HL-60 (cell line): ENCODE results near the gene FOXP2.

ENCODE experiments used
- DNase-seq, 2 experiments: peaks; one replicate each; pipeline ENCODE4 v3.0.0-alpha.2; 2010 to 2020; ENCODE audit warnings: low read depth in 1 of 2, low spot score in 1 of 2
- H3K27ac ChIP-seq: fragments of 250-450 bp; sonication (Bioruptor Pico); replicated peaks from 2 replicates; pipeline ENCODE4 v1.5.1; 2020; ENCODE audit warnings: mild to moderate bottlenecking, moderate library complexity
- H3K27me3 ChIP-seq: fragments of 250-450 bp; sonication (Bioruptor Pico); 2 replicates; pipeline ENCODE4 v1.5.1; 2021; ENCODE audit warnings: mild to moderate bottlenecking, moderate library complexity; ENCODE audit not compliant: insufficient read depth, poor library complexity, severe bottlenecking
- H3K4me3 ChIP-seq: replicated peaks from 2 replicates; pipeline ENCODE4 v1.5.1; 2011; ENCODE audit warnings: mild to moderate bottlenecking, control low read depth, low read length; ENCODE audit not compliant: insufficient read depth
- GABPA ChIP-seq: IDR thresholded peaks from 2 replicates; pipeline ENCODE4 v1.6.1; 2012; ENCODE audit warnings: low read depth
- POLR2AphosphoS5 ChIP-seq: IDR thresholded peaks from 2 replicates; pipeline ENCODE4 v1.6.1; 2012; ENCODE audit warnings: low read depth
- SPI1 ChIP-seq: IDR thresholded peaks from 2 replicates; pipeline ENCODE4 v1.6.1; 2012; ENCODE audit warnings: low read depth, mild to moderate bottlenecking, borderline replicate concordance
- TF ChIP-seq, protein P1 (sequence below): IDR thresholded peaks from one replicate; pipeline ENCODE4 v1.5.1; 2011; ENCODE audit warnings: low read length, control low read depth, inconsistent platforms; ENCODE audit not compliant: insufficient read depth
- TF ChIP-seq, protein P2 (sequence below): IDR thresholded peaks from 2 replicates; pipeline ENCODE4 v1.6.1; 2012; ENCODE audit warnings: low read depth; ENCODE audit not compliant: insufficient replicate concordance

FOXP2 gene

GRCh38 chr7:114659409-114660125 is 245.0 kb downstream of the FOXP2 start:
- H3K27ac ChIP-seq, result no peak overlapping the region
- no peak for DNase-seq
- H3K27me3 ChIP-seq, result no peaks in the 10 kb centered on the region
- H3K4me3 ChIP-seq, result no peak overlapping the region
- TF ChIP-seq GABPA, result no peak
- no peak for TF ChIP-seq POLR2AphosphoS5
- TF ChIP-seq, protein P1, sequence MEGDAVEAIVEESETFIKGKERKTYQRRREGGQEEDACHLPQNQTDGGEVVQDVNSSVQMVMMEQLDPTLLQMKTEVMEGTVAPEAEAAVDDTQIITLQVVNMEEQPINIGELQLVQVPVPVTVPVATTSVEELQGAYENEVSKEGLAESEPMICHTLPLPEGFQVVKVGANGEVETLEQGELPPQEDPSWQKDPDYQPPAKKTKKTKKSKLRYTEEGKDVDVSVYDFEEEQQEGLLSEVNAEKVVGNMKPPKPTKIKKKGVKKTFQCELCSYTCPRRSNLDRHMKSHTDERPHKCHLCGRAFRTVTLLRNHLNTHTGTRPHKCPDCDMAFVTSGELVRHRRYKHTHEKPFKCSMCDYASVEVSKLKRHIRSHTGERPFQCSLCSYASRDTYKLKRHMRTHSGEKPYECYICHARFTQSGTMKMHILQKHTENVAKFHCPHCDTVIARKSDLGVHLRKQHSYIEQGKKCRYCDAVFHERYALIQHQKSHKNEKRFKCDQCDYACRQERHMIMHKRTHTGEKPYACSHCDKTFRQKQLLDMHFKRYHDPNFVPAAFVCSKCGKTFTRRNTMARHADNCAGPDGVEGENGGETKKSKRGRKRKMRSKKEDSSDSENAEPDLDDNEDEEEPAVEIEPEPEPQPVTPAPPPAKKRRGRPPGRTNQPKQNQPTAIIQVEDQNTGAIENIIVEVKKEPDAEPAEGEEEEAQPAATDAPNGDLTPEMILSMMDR, result no peak
- TF ChIP-seq, protein P2, sequence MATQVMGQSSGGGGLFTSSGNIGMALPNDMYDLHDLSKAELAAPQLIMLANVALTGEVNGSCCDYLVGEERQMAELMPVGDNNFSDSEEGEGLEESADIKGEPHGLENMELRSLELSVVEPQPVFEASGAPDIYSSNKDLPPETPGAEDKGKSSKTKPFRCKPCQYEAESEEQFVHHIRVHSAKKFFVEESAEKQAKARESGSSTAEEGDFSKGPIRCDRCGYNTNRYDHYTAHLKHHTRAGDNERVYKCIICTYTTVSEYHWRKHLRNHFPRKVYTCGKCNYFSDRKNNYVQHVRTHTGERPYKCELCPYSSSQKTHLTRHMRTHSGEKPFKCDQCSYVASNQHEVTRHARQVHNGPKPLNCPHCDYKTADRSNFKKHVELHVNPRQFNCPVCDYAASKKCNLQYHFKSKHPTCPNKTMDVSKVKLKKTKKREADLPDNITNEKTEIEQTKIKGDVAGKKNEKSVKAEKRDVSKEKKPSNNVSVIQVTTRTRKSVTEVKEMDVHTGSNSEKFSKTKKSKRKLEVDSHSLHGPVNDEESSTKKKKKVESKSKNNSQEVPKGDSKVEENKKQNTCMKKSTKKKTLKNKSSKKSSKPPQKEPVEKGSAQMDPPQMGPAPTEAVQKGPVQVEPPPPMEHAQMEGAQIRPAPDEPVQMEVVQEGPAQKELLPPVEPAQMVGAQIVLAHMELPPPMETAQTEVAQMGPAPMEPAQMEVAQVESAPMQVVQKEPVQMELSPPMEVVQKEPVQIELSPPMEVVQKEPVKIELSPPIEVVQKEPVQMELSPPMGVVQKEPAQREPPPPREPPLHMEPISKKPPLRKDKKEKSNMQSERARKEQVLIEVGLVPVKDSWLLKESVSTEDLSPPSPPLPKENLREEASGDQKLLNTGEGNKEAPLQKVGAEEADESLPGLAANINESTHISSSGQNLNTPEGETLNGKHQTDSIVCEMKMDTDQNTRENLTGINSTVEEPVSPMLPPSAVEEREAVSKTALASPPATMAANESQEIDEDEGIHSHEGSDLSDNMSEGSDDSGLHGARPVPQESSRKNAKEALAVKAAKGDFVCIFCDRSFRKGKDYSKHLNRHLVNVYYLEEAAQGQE, result no peak
- TF ChIP-seq SPI1, result no peak

DNA sequence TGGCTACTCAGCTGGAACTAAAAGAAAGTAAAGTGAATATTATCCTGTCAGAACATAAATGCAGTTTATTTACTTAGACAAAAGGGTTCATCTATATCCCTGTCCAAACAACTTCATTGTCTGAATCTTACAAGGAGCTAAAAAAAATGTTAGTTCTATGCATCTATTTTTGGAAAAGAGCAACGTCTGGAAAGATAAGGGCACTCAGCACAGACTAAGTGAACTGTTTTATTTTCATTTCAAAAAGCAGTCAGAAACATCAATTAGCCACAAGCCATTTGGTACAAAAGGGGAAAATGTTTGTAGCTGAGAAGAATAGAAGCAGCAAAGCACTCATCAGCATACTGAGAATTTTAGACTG is 245.5 kb downstream of the FOXP2 start:
- Histone ChIP-seq H3K4me3 (no peak overlapping the region), H3K27me3 (no peaks in the 10 kb centered on the region), H3K27ac (no peak overlapping the region)
- DNase-seq, result no peak
- TF ChIP-seq, protein P2, result no peak
- TF ChIP-seq SPI1, result no peak
- no peak for TF ChIP-seq GABPA
- TF ChIP-seq, protein P1, result no peak
- TF ChIP-seq POLR2AphosphoS5, result no peak

GRCh38 chr7:114660753-114661152 is 246.1 kb downstream of the FOXP2 start:
- TF ChIP-seq GABPA (no peak), SPI1 (no peak), POLR2AphosphoS5 (no peak)
- TF ChIP-seq, protein P1, result no peak
- TF ChIP-seq, protein P2, result no peak
- H3K4me3 ChIP-seq, result no peak overlapping the region
- no peak for DNase-seq
- no peak overlapping the region for H3K27ac ChIP-seq
- no peaks in the 10 kb centered on the region for H3K27me3 ChIP-seq
